ES-I3 (cell line): ENCODE data around the gene HSF5.

Experiments used
- H3K36me3 ChIP-seq: 2 replicates; pipeline ENCODE4 v1.6.1; 2013; ENCODE audit warnings: mild to moderate bottlenecking, low read length, control low read depth, moderate library complexity; ENCODE audit not compliant: insufficient read depth
- H3K4me1 ChIP-seq: 2 replicates; pipeline ENCODE4 v1.6.1; 2013; ENCODE audit warnings: mild to moderate bottlenecking, control low read depth, low read length; ENCODE audit not compliant: insufficient read depth
- H3K9ac ChIP-seq: 2 replicates; pipeline ENCODE4 v1.6.1; 2013; ENCODE audit warnings: low read depth, mild to moderate bottlenecking, low read length, moderate library complexity
- H3K9me3 ChIP-seq: 2 replicates; pipeline ENCODE4 v1.6.1; 2013; ENCODE audit warnings: mild to moderate bottlenecking, low read length, moderate library complexity; ENCODE audit not compliant: control insufficient read depth, insufficient read depth

HSF5 gene

DNA sequence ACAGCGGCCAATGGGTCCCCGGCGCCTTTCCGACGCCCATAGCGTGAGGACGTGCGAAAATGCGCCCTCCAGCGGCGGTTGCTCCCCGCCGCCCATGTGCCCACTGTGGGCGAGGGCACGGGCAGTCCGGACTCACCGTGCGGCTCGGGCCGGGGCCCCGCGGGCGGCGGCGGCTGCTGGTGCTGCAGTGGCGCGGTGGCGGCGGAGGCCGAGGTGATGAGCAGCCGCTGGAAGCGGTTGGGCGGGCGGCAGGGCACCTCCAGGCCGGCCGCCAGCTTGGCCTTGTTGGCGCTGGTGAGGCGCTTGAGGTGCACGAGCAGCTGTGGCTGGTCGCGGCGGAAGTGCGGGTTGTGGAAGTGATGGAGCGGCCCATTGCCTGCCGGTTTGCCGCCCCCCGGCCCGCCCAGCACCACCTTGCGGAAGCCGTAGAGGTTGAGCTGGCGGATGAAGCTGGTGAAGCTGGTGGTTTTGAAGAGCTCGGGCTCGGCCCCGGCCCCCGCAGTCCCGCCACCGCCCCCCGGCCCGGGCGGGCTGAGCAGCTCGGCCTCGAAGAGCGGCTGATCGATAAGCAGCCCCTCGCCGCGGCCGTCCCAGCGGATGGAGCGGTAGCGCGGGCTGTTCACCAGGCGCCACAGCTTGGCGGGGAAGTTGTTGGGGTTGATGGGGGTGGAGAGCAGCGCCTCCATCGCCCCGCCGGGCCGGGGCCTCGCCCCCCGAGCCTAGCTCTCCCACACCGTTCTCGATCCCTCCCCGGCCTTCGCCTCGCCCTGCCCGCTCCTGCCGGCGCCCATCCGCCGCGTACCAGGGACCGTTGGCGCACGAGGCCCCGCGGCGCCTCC, at the start of gene HSF5:
TSS of gene HSF5 (minus strand) at position 820 of the 839 bp plus-strand sequence. CDS start at position 686, 134 bp downstream.
- Histone ChIP-seq H3K9ac (peak within 1 kb of the TSS; percentile 42; the same call in 1 of the 2 replicates), H3K9me3 (no peaks in the 10 kb centered on the region), H3K36me3 (peaks cover 22% of the 10 kb centered on the region), H3K4me1 (no peaks in the 10 kb centered on the region)

GRCh38 chr17:58537266-58537665, 49.1 kb upstream of the HSF5 start:
- no peaks in the 10 kb centered on the region for H3K9me3 ChIP-seq
- H3K36me3 ChIP-seq, result no peaks in the 10 kb centered on the region
- H3K4me1 ChIP-seq, result peaks cover 29% of the 10 kb centered on the region
- no peak overlapping the region for H3K9ac ChIP-seq

GRCh38 chr17:58536542-58536941, 48.3 kb upstream of the HSF5 start:
- H3K4me1 ChIP-seq, result peaks cover 24% of the 10 kb centered on the region
- no peaks in the 10 kb centered on the region for H3K36me3 ChIP-seq
- H3K9ac ChIP-seq, result no peak overlapping the region
- no peaks in the 10 kb centered on the region for H3K9me3 ChIP-seq

DNA sequence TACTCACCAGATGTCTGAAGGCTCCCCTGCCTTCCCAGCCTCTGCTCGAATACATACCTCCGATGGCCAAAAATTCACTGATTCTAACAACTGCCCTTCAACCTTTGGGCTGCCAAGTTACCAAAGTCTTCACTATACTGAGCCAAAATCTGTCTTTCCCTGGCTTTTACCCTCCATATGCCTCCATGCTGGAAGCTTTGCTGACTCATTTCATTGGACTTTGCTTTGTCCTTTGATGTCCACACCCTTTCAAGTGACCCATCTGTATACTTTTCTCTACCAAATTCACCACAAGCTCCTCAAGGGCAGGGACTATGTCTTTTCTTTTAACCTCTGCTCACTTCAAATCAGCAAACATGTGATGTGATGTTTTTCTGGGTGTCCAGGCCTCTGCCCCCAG, 47.2 kb upstream of the HSF5 start:
- H3K9me3 ChIP-seq, result no peaks in the 10 kb centered on the region
- no peak overlapping the region for H3K9ac ChIP-seq
- H3K4me1 ChIP-seq, result peaks cover 21% of the 10 kb centered on the region
- H3K36me3 ChIP-seq, result no peaks in the 10 kb centered on the region

DNA sequence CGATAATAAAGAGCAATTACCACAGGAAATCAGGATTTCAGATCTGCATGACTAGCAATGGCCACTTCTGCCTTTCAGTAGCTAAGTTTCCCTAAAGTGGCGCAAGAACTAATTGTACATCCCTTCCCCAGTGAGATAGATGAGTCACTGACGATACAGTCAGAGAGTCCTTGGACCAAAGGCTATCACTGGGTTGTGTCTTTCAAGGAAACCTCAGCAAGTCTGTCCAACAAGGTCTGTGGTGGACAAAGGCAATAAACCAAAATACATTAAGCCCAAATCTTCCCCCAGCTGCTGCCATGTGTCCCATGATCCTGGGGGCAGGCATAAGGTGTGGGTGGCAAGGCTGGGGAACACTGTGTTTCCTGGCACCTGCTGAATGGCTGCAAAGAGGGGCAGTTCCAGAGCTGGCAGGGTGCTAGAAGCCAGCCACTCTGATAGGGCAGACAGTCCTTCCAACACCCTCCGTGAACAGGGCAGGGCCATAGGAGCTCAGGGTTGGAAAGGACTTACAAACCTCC, 46.8 kb upstream of the HSF5 start:
- peaks cover 21% of the 10 kb centered on the region for H3K4me1 ChIP-seq
- no peaks in the 10 kb centered on the region for H3K36me3 ChIP-seq
- H3K9ac ChIP-seq, result no peak overlapping the region
- H3K9me3 ChIP-seq, result no peaks in the 10 kb centered on the region

GRCh38 chr17:58534331-58534730, 46.1 kb upstream of the HSF5 start:
- no peaks in the 10 kb centered on the region for H3K9me3 ChIP-seq
- H3K36me3 ChIP-seq, result no peaks in the 10 kb centered on the region
- H3K4me1 ChIP-seq, result peaks cover 22% of the 10 kb centered on the region
- H3K9ac ChIP-seq, result no peak overlapping the region

DNA sequence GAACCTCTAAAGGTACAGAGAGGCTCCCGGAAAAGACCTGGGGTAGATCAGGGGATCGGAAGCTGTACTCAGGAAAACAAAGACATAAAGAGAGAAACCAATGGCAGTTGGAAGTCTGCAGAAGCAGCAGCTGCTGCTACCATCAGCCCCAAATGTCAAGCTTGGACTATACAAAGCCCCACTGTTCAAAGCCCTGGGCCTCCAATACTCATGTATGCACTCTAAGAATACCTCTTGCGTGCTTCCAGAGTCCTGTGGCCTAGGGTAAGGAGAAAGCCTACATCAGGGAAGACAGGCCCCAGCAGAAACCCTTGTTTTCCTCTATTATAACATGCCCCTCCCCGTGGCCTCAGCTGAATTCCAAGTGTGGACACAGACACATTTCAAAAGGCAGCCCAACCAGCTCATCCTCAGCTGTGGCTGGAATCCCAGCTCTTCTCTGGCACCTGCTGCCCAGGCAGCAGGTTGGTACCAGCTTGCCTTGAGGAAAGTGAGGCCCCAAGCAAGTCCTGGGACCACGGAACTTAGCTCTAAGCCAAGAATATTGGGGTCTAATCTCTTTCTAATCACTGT, 45.5 kb upstream of the HSF5 start:
- H3K4me1 ChIP-seq, result peaks cover 28% of the 10 kb centered on the region
- H3K36me3 ChIP-seq, result no peaks in the 10 kb centered on the region
- H3K9ac ChIP-seq, result no peak overlapping the region
- H3K9me3 ChIP-seq, result no peaks in the 10 kb centered on the region

DNA sequence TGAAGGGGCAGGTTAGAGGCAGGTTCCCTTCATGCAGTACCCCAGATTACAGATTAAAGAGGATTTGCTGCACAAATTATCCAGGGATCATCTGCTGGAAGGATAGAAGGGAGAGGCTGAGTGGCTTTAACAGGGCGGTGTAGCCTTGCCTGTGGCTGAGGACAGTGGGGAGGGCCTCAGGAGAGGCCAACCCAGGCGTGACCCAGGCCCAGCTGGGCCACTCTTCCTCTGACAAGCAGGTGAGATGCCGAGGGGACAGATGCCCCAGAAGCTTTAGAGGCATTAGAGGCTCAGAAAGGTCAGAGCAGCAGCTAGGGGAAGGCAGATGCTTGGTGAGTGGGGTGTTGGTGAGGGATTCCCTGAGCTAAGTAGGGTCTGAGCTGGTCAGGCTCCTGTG, 44.3 kb upstream of the HSF5 start:
- no peaks in the 10 kb centered on the region for H3K9me3 ChIP-seq
- peak overlapping the region; percentile 82 for H3K9ac ChIP-seq
- peaks cover 29% of the 10 kb centered on the region for H3K4me1 ChIP-seq
- H3K36me3 ChIP-seq, result no peaks in the 10 kb centered on the region

GRCh38 chr17:58531661-58532554, 43.7 kb upstream of the HSF5 start:
- Histone ChIP-seq H3K4me1 (peaks cover 33% of the 10 kb centered on the region), H3K9ac (peak overlapping the region; percentile 82), H3K36me3 (no peaks in the 10 kb centered on the region), H3K9me3 (no peaks in the 10 kb centered on the region)

DNA sequence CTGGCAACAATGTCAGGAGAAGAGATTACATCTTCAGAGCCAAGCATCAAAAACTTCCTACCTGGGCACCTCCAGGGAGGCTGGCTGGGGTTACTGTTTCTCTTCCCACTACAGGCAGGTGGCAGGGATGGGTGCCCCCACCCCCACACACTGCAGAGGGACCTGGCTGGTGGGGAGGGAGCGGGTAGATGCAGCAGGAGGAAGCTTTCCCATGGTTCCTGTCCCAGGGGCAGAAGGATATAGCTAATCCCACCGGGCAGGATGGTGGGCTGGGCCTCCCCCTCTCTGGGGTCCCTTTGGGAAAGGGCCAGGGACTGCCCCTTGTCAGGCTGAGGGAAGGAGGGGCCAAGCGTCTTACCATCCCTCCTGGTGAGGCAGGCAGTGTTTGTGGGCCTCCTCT, 42.9 kb upstream of the HSF5 start:
- no peaks in the 10 kb centered on the region for H3K36me3 ChIP-seq
- peaks cover 39% of the 10 kb centered on the region for H3K4me1 ChIP-seq
- no peaks in the 10 kb centered on the region for H3K9me3 ChIP-seq
- H3K9ac ChIP-seq, result peak overlapping the region; percentile 82; the same call in 1 of the 2 replicates

- Histone ChIP-seq H3K9me3 (no peaks in the 10 kb centered on the region), H3K9ac (no peak overlapping the region), H3K36me3 (no peaks in the 10 kb centered on the region), H3K4me1 (peaks cover 40% of the 10 kb centered on the region)
Measured at GRCh38 chr17:58530655-58531054, 42.4 kb upstream of the HSF5 start.

DNA sequence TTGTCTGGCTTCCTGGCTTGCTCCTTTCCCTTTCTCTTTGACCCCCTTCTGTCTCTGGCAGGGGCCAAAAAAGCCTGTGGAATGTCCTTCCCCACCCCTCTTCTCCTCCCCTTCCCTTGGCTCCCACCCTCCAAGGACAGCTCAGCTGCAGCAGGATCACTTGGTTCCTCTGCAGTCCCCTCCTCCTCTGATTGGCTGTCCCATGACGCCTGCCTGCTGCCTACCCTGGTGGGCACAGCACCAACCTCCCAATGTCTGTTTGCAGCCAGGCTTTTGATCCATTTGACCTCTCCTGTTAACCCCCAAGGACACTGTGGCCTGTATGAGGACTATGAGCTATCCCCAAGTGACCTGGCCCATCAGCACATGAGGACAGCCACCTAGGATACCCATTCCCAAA, 41.1 kb upstream of the HSF5 start:
- H3K4me1 ChIP-seq, result peaks cover 42% of the 10 kb centered on the region

DNA sequence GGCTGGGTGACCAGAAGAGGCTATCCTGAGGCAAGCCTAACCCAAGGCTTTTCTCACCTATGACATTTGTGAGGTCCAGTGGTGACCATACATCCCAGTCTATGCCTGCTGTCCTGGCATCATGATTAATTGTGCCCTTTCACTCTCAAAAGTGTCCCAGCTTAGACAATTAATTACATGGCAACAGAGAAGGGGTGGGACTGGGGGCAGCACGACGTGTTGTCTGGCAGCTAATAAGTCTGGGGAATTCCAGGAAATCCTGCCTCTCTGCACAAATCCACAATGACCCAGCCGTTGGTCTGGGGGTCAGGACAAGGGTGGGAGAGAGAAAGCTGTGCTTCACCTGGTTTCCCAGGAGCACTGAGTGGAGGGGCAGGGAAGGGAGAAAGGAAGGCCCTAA, 40.2 kb upstream of the HSF5 start:
- H3K36me3 ChIP-seq, result no peaks in the 10 kb centered on the region
- peaks cover 42% of the 10 kb centered on the region for H3K4me1 ChIP-seq
- H3K9me3 ChIP-seq, result no peaks in the 10 kb centered on the region
- no peak overlapping the region for H3K9ac ChIP-seq

More for the DNA sequence above, 41.1 kb upstream of the HSF5 start:
- Histone ChIP-seq H3K36me3 (no peaks in the 10 kb centered on the region), H3K9me3 (no peaks in the 10 kb centered on the region), H3K9ac (no peak overlapping the region)

- H3K9me3 ChIP-seq, result no peaks in the 10 kb centered on the region
- no peak overlapping the region for H3K9ac ChIP-seq
- no peaks in the 10 kb centered on the region for H3K36me3 ChIP-seq
- H3K4me1 ChIP-seq, result peaks cover 38% of the 10 kb centered on the region
Measured at GRCh38 chr17:58527949-58528348, 39.7 kb upstream of the HSF5 start.
